H1 (cell line): ENCODE measurements around the gene REXO5.

Experiments used
- CEBPB ChIP-seq: IDR thresholded peaks from 2 replicates; pipeline ENCODE4 v1.6.1; 2012; ENCODE audit warnings: low read depth, low read length
- CTBP2 ChIP-seq: IDR thresholded peaks from 2 replicates; pipeline ENCODE4 v1.7.0; 2011; ENCODE audit warnings: borderline replicate concordance, mild to moderate bottlenecking, moderate library complexity, mixed read lengths, low read length; ENCODE audit not compliant: insufficient read depth, insufficient read length
- EP300 ChIP-seq, 2 experiments: IDR thresholded peaks; 1 replicate in 1 of 2; 2 replicates in 1 of 2; pipeline ENCODE4 v1.6.1; 2011 to 2012; ENCODE audit warnings: low read depth in 2 of 2, low read length in 2 of 2, mild to moderate bottlenecking in 2 of 2, borderline replicate concordance in 1 of 2, inconsistent platforms in 1 of 2, moderate library complexity in 1 of 2
- POLR2AphosphoS5 ChIP-seq: IDR thresholded peaks from 2 replicates; pipeline ENCODE4 v1.6.1; 2011; ENCODE audit warnings: low read depth, low read length
- YY1 ChIP-seq: IDR thresholded peaks from 2 replicates; pipeline ENCODE4 v1.6.1; 2011; ENCODE audit warnings: low read depth, mild to moderate bottlenecking, low read length
- ZNF274 ChIP-seq: IDR thresholded peaks from 2 replicates; pipeline ENCODE4 v1.7.0; 2012; ENCODE audit warnings: low read length, borderline replicate concordance; ENCODE audit errors: extremely low read depth
- TF ChIP-seq, protein P1 (sequence below), 3 experiments: IDR thresholded peaks; 1 replicate in 2 of 3; 2 replicates in 1 of 3; pipeline versions ENCODE4 v1.5.1 to v1.6.1; 2011; ENCODE audit warnings: low read length in 3 of 3, mild to moderate bottlenecking in 3 of 3, inconsistent platforms in 2 of 3, low read depth in 1 of 3, moderate library complexity in 1 of 3; ENCODE audit not compliant: insufficient read depth in 1 of 3; ENCODE audit errors: control extremely low read depth in 1 of 3

DNA sequence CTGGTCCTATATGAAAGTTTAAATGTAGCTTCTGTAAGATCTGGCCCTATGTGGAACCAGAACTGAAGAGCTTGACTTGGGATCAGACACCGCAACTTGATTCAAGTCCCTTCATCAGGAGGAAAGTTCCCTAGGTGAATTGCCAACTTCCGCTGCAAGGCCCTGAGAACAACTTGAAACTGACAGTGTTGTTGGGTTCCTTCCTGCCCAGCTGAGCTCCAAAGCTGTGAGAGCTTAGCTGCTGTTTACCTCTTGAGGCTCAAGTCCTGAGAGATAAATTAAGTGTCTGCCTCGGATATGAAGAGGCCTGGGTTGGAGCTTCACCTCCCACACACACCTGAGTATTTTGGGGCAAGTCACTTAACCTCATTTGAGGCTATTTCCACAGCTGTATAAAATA lies 44.7 kb downstream of the REXO5 start:
- no peak for TF ChIP-seq EP300 (IDR thresholded peaks at IDR 0.05; ENCODE audit: borderline replicate concordance in 1 of 2, low read depth in 2 of 2, low read length in 2 of 2)
- TF ChIP-seq, protein P1, sequence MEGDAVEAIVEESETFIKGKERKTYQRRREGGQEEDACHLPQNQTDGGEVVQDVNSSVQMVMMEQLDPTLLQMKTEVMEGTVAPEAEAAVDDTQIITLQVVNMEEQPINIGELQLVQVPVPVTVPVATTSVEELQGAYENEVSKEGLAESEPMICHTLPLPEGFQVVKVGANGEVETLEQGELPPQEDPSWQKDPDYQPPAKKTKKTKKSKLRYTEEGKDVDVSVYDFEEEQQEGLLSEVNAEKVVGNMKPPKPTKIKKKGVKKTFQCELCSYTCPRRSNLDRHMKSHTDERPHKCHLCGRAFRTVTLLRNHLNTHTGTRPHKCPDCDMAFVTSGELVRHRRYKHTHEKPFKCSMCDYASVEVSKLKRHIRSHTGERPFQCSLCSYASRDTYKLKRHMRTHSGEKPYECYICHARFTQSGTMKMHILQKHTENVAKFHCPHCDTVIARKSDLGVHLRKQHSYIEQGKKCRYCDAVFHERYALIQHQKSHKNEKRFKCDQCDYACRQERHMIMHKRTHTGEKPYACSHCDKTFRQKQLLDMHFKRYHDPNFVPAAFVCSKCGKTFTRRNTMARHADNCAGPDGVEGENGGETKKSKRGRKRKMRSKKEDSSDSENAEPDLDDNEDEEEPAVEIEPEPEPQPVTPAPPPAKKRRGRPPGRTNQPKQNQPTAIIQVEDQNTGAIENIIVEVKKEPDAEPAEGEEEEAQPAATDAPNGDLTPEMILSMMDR (IDR thresholded peaks at IDR 0.05; ENCODE audit: control extremely low read depth in 1 of 3, insufficient read depth in 1 of 3, low read depth in 1 of 3, low read length in 3 of 3), result no peak
- no peak for TF ChIP-seq CEBPB
- TF ChIP-seq CTBP2, result no peak
- no peak for TF ChIP-seq ZNF274
- TF ChIP-seq POLR2AphosphoS5, result no peak
- TF ChIP-seq YY1, result no peak
